NCI-H2029 treated with DMSO at 0.1 percent for 48 hours (cell line): Measurements from ENCODE around the gene COL4A6.

Experiments
- DNase-seq: peaks from one replicate; lab custom pipeline; 2025; lab: John Stamatoyannopoulos, UW

COL4A6 gene

DNA sequence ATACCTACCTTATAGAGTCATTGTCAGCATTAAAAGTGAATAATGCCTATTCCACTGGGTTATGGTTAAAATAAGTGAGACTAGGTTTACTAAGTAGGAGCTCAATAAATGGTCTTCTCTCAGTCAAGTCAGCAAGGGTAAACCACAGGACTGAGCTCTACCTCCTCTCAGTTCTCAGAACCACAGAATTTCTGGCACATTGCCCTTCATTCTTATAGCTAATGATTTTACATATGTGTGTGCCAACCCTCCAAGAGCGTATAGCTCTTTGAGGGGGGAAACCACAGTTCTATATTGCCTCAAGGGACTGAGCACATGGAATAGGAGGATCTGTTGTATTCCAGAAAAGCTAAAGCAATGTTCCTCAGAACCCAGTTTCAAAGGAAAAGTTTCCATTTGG, 221.8 kb downstream of the COL4A6 start:
- no peak for DNase-seq

DNA sequence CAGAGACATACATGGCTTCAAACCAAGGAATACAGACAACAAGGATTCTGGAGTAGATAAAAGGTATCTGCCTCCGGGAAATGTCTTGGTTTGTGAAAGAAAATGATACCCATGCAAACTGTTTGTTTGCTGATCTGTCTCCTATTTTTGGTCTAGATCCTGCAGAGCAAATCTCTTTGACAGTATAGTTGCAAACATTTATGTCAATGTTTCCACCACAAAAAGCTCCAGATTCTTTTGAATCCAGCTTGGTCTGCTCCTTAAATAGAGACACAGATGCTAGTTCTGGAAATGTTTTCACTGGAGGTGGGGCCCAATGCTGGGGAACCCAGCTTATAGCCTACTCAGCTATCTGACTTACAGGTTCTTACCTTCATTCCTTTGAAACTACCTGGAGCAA, 226.9 kb downstream of the COL4A6 start:
- DNase-seq: no peak

DNA sequence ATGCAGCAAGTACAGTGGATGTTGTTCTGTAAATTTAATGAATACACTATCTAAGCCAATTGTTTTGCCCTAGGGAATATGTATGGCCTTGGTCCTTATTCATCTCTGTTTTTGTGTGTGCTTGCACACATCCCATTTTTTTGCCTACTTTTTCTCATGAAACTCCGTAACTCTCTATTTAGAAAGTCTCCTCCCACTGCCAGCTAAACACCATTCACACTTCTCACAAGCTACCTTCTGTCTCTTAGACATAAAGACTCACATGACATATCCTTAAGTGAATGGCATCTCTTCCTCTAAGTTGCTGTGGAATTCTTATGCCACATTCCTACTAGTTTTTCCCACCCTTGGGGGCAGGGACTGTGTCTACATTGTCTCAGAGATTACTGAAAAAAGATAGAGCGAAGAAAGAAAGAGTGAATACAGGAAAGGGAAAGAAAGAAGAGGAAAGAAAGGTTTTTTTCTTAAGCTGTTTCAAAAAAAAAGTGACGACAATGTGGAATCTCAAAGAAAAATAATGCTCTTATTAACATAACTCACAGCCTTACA, 229.1 kb downstream of the COL4A6 start:
- DNase-seq: no peak

- no peak for DNase-seq
Observed at GRCh38 chrX:108203540-108203939, 234.7 kb downstream of the COL4A6 start.

- no peak for DNase-seq
Observed at GRCh38 chrX:108199691-108200090, 238.5 kb downstream of the COL4A6 start.

DNA sequence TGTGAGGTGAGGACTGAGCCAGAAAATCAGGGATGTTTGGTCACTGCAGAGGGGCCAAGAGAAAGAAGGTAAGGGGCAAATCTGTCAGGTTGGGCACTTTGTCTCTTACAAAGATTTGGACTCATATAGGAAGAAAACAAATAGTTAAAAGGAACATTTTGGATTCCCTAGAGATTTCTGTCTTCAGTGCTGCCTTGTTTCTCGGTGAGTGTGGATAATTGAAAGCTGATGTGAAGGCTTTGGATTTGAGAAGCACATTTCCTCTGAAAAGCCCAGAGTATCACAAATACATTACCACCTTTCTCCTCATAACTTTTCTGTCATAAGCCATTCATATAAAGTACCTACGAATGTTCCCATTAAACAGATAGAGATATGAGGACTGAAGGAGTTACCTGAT, 239.2 kb downstream of the COL4A6 start:
- DNase-seq: no peak

DNA sequence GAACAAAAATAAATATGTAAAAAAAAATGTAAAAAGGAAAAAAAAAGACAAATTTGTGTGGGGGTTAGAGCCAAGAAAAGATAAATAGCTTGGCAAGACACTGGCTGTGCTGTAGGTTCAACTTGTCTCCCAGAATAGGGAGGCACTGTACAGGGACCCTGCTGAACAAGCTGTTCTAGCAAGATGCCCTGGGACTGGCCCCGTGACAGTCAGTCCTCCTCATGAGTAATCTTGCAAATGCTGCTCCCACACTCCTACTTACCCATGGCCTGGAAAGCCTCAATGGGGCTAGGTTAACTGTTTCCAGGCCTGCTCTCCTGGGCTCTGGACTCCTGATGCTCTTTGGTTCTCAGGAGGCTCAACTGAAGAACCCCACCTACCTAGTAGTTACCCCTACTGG, 239.8 kb downstream of the COL4A6 start:
- no peak for DNase-seq

GRCh38 chrX:108186811-108187210, 251.4 kb downstream of the COL4A6 start:
- DNase-seq: no peak

GRCh38 chrX:108178143-108178498, 260.1 kb downstream of the COL4A6 start:
- DNase-seq: no peak

DNA sequence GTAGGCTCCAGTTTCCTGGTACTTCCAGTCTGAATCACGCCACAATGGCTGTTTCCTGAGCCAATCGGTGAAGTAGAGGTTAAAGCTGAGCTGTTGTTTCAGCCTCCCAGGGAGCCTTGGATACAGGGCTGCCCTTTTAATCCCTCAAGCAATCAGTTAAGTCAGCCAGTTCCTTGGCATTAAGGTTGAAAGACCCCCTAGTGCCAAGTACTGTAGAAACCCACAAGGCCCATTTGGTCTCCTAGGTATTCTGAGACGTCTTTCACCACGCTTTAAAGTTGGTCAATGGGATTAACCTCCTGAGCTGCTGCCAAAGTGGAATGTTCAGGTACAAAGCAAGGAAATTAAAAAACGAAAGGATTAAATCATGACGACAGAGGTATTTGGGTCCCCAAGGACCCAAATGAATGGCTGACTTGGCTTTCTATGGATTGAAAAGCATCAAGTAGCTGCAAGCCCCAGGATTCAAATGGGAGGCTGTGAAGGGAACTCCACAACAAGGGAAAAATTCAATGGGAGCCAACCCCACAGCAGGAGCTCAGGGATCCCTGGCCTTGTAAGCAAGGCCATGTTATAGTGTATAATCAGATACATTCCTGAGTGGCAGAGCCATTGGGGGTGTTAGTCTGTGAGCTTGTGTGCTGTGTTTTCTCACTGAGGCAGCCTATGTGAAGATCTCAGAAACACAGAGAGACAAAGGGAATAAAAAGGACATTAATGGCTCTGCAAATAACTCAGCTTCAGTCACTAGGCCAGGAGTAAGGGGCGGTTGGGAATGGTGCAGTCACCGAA, 260.7 kb downstream of the COL4A6 start:
- no peak for DNase-seq

DNA sequence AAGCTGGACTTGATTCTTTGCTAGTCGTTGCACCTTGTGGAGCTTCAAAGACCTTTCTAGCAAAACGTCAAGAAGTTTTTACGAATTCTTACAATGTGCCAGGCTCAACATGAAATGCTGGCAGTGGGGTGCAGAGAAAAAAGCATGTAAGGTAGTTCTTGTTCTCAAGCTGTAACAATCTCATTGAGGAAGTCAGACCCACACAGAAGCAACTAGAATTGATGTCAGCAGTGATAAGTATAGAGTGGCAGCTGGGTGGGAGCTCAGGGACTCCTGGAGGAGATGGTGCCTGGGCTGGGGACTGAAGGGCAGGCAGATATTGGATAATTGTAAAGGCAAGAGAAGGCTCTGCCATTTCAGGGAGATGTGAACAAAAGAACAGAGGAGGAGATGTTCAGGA, 264.3 kb downstream of the COL4A6 start:
- no peak for DNase-seq

- no peak for DNase-seq
Observed at GRCh38 chrX:108171671-108172070, 266.6 kb downstream of the COL4A6 start.

DNA sequence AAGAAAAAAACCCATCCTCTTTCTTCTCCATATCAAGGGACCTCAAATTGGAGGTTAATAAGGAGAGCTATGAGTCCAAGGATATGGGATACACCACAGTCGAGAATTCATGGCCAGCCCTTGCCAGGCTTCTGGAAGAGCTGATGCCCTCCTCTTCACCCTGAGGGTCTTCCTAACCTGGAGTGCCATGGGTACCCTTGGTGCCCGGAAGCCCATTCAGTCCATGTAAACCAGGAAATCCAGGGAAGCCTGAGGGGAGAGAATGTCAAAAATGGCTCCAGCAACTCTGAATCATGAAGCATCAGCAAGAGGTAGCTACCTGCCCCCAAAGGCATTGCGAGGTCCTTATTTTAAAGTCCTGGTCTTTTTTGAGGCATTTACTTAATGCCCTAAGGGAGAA, 268.5 kb downstream of the COL4A6 start:
- no peak for DNase-seq

DNA sequence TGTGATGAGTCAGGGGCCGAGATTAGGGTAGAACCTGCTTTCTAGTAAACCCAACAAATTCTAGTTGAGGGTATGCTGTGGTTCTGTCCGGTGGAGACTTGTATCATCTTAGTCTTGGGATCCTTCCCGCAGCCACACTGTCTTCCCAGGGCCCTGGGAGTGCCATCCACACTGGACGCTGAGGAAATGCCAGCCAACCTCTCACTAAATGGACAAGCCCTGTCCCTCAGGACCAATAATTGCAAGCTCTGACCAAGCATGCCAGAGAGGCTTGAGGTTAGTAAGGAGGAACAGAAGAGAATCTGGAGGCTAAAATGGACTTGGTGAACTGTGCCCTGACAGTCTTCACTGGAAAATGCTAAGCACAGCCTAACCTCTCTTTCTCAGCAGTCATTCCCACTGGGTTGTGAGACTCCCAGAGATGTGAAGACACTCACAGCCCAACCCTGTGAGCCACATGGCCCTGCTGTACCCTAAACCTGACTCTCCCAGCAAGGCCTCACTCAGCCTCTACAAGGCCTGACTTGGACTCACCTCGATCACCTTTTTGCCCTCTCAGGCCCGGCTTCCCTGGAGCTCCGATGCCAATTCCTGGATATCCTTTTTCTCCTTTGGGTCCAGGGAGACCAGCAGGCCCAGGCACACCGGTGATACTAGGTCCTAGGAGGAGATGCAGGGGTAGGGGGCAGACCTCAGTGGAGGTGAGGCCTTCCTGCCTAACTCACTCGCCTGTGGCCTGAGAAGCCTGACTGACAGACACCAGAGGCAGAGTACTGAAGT, 269.1 kb downstream of the COL4A6 start:
- no peak for DNase-seq

- no peak for DNase-seq
Observed at GRCh38 chrX:108167211-108167872, 270.9 kb downstream of the COL4A6 start.

DNA sequence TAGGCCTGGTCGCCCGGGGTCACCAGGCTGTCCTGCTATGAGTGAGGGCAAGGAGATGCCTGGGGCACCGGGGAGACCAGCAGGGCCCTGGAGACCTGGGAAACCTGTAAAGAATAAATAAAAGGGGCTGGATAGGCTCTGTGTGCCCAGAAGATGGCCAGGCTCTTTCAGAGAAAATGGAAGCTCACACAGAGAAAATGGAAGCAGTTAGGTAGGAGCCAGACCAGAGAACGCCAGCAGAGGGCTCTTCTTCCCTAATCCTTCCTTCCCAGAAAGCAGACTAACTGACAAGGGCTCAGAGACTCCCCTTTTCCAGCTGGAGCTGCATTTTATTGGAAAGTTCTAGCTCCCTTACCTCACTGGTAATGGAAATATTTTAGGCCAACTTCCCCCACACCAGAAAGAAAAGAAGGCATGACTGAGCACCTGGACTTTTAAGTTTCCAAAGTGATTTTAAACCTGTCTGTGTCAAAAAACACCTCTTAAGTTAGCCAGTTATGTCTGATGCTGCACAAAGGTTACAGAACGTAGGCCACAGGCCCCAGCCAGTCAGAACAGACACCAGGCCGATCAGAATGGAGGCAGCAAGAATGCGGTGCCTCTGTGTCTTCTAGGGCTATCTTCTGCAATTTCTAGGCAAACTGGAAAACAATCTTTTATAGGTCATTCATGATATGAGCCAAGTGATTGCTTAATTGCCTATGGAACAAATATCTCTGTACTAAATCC, 272.7 kb downstream of the COL4A6 start:
- DNase-seq: no peak

DNA sequence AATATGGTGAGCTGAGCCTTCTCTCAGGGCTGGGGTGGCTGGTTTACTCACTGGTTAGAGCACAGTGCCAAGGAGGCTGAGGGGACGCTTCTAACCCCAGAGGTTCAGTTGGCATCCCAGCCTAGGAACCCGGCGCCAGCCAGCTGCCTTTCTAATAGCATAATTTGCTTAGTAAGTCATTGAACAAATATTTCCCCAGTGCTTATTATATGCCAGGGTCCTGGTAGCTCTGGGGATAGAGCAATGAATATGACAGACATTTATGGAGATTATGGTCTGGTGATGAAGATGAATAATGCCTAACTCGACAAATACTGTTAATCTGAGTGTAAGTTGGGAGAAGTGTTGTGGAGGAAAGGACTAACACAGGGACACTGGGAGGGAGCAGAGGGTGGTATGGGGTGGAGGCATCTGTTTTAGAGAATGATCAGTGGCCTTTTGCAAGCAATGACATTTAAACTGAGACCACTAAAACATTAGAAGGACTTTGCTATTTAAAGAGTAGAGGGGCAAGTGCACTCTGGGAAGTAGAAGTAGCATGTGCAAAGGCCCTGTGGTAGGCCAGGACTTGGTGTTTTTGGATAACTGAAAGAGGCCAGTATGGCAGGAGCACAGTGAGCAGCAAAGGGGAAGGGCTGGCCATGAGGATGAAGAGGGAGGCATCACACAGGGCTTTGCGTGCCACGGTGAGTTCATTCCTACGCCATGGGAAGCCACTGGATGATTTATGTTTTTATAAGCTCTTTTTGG, 274.7 kb downstream of the COL4A6 start:
- no peak for DNase-seq

DNA sequence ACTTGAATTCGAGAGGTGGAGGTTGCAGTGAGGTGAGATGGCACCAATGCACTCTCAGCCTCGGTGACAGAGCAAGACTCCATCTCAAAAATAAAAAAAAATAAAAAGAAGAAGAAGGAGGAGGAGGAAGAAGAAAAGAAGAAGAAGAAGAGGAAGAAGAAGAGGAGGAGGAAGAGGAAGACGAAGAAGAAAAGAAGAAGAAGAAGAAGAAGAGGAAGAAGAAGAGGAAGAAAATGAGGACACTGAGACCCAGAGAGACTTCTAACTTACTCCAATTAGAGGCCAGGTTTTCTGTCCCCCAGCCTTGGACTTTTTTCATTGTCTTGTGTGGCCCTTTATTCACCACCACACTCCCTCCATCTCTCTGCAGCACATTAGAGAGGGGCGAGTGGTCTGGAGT, 276.0 kb downstream of the COL4A6 start:
- no peak for DNase-seq

GRCh38 chrX:108160309-108160708, 277.9 kb downstream of the COL4A6 start:
- DNase-seq: no peak

DNA sequence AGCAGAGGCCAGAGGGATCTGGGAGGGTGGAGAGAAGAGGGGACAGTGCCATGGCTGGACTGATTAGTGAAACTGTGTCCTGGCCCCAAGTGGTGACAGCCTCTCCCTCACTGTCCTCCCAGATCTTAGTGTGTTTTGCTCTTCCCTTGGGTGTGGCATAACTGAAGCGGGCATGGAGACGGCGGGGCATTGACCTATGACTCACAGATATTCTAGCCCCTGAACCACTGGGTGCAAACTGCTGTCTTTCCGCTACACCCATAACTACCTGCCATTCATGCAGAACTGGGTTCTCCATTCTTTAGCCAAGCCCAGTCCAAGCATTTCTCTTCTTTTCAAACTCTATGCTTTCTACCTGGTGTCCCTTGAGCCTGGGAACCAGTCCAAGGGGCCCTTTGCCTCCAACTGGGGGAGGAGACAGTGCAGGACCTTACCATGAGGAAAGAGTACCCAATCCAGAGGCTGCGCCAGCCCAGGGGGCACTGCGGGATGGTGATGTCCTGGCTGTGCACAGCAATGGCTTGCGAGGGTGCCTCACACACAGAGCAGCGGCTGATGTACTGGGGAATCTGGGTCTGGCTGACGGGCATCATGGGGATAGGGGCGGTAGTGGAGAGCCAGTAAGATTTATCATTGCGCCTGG, 279.1 kb downstream of the COL4A6 start:
- DNase-seq: no peak

GRCh38 chrX:108157628-108158027, 280.6 kb downstream of the COL4A6 start:
- no peak for DNase-seq
